GM04503 (cell line): ENCODE results near the gene SCT.
"Not testable (repeated sequence)": the region's sequence is repeated elsewhere in the genome, so short reads cannot be mapped to it uniquely, and the experiment has no call there.

ENCODE experiments used
- DNase-seq: peaks from one replicate; pipeline ENCODE4 v3.0.0-alpha.2; 2012; ENCODE audit warnings: low read depth

SCT gene, protein sequence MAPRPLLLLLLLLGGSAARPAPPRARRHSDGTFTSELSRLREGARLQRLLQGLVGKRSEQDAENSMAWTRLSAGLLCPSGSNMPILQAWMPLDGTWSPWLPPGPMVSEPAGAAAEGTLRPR

DNA sequence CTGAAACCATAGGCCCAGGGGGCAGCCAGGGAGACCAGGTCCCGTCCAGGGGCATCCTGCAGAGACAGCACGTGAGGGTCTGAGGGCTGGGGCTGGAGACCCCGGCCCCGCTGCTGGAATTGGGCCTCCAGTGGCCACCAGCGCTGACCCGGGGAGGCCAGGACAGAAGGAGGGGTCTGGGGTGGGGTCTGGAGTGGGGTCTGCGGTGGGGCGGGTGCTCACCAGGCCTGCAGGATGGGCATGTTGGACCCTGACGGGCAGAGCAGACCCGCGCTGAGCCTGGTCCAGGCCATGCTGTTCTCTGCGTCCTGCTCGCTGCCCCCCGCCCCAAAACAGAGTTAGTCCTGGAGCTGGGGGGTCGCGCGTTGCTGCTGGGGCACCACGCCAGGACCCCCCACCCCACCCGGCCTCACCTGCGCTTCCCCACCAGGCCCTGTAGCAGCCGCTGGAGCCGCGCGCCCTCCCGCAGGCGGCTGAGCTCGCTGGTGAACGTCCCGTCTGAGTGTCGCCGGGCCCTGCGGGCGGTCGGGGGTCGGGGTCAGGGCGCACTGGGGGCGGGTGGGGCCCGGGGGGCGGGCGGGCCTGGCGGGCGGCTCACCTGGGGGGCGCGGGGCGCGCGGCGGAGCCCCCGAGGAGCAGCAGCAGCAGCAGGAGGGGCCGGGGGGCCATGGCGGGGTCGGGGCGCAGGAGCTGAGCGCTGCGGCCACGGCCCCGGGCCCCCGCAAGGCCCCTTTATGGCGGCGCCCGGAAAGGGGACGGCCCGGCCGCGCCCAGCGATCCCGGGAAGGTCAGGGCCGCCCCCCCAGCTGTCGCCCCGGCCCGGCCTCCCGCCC is at the start of gene SCT:
Gene SCT (minus strand): TSS at position 707 of the 833 bp plus-strand sequence. CDS start 38 bp downstream, at position 669.
- DNase-seq: no peak

DNA sequence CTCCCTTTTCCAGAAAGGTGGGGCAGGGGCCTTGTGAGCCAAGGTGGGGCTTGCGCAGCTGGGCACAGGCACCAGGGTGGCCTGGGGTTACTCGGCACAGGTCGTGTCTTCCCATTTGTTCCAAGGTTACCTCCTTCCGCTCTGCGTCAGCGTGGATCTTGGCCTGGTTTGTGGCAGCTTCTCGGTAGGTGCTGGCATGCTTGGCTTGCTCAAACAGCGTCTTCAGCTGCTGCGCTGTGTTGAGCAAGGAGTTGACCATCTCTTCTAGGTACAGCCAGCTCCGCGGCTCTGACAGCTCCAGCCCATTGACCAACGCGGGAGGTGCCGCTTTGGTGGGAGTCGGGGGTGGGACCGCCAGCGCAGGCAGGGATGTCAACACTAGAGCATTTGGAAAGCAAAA is 47.4 kb upstream of the SCT start:
- no peak for DNase-seq

DNA sequence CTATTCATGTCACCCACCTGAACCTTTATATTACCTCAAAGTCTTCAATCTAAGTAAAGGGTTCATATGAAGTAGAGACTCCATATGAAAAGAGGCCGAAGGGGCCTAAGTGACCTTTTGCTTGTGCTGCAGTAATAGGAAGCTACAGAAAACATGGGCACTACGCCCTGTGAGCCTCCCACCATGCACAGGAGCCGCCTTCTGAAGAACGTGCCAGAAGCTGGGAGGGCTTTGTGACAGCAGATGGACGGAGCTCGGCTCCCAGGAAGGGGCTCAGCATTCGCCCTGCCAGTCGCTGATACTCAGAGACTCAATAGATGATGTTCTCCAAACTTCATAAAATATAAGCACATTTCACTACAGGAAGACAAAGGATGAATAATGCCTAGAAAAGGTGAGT is 46.9 kb upstream of the SCT start:
- no peak for DNase-seq

DNA sequence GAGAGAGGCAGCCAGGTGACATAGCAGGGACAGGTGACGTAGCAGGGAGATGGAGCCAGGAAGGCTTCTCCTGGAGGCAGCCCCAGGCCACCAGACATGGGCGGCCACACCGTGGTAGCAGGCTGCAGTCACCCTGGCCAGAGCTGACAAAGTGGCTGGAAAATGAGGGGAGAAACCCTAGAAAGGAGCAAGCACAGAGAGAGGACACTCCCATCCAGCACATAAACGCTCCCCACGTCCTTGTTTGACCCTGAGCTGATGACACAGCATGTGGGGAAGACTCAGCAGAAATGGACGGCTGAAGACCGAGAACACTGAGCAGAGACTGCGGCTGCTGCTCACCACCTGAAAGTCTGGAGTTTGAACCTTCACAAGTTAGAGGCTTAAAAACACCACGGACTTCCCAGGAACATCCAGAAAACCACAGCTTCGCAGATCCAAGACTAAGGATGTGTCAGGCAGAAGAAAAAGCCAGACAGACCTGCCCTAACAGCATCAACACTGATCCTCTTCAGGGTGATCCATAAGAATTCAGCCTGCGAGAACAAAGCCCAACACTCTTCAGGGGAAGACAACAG is 38.8 kb upstream of the SCT start:
- peak; percentile 35 for DNase-seq

DNA sequence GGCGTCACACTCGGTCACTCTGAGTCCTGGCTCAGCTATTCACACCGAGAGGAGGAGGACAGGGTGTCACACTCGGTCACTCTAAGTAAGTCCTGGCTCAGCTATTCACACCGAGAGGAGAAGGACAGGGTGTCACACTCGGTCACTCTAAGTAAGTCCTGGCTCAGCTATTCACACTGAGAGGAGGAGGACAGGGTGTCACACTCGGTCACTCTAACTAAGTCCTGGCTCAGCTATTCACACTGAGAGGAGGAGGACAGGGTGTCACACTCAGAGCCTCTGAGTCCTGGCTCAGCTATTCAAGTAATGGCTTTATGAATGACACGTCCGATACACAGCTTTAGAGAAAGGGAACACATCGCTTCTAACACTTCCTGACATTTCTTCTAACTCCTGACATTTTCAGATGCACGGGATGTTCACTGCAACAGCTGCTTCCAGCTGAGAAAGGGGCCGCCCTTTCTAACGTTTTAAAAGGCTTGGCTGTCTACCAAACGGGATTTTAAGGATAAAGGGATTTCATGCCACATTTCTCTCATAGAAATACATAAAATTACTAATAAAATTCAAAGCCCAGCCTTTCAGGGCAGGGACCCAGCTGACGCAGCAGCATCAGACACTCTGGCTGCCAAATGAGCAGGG is 38.2 kb upstream of the SCT start:
- peak; percentile 5 for DNase-seq

DNA sequence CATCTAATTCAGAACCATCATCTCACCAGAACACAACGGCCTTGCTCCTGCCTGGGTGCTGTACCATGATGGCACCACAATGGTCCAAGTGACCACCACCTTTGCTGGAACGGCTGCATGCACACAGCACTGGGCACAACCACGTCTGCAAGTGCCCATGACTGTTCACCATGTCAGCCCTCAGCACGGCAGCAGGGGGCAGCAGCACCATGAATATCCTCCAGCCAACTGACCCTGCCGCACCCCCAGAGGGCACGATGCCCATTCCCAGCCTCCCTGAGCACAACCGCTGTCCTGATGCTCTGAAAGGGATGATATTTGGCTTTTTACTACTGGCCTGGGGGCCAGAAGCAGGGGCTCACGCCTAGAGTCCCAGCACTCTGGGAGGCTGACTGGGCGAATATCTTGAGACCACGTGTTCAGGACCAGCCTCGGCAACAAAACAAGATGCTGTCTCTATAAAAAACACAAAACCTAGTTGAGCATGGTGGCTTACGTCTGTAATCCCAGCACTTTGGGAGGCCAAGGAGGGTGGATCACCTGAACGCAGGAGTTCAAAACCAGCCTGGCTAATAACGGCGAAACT is 35.8 kb upstream of the SCT start:
- DNase-seq: no peak

DNA sequence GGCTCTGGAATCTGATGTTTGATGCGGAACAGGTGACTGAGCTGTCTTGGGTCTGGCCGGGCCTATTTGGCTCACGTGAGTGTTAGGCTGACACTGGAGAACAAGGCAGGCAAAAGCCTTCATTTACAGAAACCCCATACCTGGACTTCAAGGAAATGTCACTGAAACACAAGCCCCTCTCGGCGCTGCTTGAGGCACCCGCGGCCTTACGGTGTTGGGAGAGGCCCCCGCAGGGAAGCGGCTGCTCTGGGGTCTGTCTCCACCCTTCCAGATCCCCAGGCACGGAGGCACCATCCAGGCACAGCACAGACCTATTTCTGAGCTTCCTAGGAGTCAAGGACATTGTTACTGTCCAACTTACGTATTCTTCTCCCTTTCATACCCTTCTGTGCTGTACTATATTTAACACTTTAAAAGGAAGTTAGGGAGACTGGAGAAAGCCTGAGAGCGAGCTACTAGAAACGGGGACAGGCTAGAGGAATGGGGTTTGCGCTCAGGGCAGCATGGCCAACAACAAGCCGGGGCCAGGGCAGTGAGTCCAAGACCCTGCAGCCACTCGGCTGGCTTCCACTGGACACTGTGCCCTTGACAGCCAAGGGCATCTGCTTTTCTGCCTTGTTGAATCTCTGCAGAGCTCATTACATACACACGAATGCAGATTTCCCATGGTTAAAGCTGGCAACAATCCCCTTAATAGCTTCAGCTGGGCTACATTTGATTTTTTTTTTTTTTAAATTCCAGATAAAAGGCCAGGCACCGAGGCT is 33.9 kb upstream of the SCT start:
- no peak for DNase-seq

DNA sequence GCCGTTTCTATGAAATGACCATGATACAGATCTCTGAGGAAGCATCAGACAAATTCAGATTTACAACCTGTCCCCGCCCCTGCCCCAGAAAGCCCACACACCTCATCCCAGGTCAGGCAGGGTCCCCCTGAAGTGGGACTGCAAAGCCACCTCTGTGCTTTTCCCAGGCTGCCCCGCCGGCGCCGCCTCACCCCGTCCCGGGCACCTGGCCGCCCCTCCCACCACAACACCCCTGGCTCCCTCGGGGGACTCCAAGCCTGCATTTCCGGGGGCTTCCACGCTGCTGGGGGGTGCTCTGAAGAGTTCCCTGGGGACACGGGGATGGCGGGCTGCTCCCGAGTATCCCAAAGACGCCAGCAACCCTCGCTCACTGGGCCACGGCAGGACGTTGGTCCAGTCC is 33.3 kb upstream of the SCT start:
- DNase-seq: no peak

DNA sequence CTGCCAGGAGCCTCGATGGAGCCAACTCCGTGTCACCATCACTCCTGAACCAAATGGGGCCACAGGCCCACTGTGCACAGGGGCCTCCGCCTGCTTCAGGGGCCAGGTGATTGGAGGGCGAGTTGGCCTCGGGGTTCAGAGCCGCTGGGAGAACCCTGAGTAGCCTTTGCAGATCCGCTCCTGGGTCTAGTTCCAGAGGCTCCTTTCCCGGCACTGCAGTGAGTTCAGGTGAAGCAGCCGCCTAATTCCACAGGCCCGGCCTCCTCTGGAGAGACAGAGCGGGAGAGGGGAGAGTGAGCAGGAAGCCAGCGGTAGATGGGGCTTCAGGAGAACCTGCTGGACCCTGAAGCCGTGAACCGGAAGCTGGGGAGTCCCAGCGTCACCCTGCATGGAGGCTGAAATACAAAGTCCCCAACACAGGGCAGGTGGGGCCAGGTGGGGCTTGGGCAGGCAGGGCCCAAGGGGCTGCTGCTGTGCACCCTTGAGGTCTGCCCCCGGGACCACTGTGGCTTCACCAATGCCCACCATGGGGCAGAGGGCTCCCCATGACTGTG is 32.6 kb upstream of the SCT start:
- DNase-seq: no peak

DNA sequence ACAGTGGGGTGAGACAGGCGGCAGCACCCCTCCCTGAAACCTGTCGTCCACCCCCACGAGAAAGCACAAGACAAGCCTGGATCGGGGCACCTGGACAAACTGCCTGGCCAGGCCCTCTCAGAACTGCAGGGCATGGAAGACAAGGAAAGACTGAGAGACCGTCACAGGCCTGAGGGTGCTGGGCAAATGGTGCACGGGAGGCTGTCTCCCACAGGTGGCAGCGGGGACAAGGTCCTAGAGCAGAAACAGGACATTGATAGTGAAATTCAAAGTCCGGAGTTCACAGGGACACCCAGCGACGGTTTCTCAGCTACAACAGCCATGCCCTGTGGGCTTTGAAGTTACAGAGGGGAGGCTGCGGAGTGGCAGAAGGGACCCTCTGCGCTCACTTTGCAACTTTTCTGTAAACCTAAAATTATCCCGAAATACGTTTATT is 30.7 kb upstream of the SCT start:
- DNase-seq: no peak

DNA sequence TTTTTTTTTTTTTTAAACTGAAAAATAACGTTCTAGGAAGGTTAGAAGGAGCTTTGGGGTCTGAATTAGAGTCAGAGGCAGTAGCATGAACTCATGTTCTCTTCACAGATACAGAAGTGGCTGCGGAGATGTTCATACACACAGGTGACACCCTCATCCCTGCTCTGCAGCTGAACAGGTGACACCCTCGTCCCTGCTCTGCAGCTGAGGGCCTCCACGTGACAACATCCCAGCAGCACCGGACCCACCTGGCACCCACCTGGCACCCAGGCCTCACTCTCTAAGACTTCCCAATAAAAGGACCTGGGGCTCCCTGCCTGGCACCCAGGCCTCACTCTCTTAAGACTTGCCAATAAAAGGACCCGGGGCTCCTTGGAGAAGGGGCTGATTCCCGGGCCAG is 29.9 kb upstream of the SCT start:
- no peak for DNase-seq

DNA sequence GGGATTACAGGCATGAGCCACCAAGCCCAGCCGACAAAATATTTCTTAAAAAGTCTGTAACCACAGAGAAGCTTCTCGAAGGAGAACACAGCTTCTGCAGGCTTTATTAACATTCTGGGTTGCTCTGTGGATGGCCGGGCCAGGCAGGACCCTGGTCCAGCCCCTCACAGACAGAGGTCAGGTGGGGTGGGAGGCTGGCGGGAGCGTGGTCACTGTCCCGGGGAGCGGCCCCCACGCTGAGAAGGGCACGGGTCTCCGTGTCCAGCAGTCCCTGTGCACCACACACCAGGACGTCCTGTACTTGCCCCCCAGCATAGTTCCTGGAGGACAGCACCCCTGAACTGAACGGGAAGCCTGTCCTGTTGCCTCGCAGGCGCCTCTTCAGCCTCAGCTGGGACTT is 29.4 kb upstream of the SCT start:
- no peak for DNase-seq

DNA sequence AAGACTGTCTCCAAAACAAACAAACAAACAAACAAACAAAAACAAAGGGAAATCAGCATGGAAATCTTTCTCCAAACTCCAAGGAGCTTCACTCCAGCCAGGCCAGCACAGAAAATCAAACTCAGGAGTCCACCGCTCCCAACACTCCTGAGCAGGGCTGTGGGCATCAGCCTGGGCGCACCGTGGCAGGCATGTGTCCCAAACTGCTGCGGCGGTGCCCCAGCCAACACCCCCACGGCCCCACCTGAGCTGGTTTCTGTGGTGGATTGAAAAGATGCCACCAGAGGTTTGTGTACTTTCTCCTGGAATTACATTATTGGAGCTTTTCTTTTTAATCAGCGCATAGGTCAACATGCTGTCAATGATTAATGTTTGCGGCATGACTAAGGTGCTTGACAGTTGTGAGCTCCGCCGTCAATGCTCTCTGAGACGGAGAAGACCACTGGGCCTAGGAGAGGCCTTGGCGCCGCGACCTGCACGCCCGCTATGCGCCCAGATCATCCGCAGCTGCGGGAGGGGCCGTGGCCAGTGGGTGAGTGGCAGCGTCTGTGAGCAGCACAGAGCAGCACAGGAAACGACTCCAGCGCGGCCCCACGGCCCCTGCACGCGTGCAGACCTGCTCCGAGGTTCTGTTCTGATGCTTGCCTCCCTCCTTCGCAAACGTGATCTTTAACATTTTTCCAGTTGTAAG is 28.2 kb upstream of the SCT start:
- DNase-seq: no peak

DNA sequence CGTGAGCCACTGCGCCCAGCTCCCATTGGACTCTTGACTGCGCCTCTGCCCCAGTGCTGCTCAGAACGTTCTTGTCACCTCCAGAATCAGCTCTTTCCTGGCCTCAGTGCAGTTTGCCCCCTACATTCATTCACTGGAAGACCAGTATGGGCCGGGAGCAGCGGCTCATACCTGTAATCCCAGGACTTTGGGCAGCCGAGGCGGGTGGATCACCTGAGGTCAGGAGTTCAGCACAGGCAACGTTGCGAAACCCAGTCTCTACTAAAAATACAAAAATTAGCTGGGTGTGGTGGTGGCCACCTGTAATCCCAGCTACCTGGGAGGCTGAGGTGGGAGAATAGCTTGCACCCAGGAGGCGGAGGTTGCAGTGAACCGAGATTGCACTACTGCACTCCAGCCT is 27.5 kb upstream of the SCT start:
- not testable (repeated sequence) for DNase-seq

DNA sequence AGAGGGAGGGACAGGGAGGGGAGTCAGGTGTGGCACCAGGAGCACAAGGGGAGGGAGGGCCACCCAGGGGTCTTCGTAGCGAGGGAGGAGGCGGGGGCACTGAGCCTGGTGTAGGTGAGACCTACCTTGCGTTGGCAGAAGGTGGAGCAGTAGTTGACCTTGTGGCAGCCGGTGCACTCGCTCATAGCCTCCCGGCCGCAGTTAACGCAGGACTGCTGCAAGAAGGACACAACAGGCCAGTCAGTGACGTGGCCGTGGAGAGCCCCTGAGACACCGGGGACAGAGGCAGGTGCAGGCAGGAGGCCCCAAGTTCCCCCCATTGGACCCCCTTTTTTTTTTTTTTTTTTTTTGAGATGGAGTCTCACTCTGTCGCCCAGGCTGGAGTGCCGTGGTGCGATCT is 26.9 kb upstream of the SCT start:
- DNase-seq: no peak

DNA sequence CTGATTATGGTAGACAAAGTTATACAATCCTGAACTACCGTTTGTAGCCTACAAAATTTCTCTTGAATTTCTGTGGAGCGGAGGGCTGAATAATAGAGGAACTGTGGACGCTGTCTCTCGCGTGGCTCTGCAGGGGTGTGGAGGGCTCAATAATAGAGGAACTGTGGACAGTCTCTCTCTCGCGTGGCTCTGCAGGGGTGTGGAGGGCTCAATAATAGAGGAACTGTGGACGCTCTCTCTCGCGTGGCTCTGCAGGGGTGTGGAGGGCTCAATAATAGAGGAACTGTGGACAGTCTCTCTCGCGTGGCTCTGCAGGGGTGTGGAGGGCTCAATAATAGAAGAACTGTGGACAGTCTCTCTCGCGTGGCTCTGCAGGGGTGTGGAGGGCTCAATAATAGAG is 26.2 kb upstream of the SCT start:
- DNase-seq: not testable (repeated sequence)

DNA sequence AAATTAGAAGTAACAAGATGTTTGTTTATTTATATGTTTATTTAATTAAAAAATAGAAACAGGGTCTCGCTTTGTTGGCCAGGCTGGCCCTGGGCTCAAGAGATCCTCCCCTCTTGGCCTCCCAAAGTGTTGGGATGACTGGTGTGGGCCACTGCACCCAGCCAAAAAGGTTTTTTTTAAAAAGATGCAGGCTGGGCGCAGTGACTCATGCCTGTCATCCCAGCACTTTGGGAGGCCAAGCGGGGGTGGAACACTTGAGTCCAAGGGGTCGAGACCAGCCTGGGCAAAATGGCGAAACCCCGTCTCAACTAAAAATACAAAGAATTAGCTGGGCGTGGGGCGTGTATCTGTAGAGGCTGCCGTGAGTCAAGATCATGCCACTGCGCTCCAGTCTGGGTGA is 23.5 kb upstream of the SCT start:
- DNase-seq: no peak

DNA sequence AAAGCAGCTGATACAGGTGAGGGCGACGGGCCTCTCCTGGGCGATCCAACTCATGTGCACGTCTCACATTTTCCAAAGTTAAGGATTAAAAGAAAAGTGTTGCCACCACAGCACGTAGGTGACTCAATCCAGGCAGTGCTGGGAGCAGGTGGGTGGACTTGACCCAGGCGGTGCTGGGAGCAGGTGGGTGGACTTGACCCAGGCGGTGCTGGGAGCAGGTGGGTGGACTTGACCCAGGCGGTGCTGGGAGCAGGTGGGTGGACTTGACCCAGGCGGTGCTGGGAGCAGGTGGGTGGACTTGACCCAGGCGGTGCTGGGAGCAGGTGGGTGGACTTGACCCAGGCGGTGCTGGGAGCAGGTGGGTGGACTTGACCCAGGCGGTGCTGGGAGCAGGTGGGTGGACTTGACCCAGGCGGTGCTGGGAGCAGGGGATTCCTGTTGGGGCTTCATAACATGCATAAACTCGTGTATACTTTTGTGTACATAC is 20.7 kb upstream of the SCT start:
- DNase-seq: not testable (repeated sequence)

DNA sequence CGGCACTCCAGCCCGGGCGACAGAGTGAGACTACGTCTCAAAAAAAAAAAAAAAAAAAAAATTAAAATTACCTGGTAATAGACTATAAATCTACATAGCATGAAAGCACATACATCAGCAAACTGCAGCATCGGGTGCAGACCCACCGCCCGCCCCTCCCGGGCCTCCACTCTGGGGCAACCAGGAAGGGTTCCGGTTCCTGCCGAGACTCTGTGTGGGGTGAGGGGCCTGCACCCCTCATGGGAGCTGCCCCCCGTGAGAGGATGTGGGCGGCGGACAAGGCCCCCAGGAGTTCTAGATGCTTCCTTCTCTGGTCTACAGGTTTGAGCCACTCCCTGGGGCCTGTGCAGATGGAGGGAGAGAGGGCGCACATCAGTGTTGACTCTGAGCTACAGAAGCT is 19.2 kb upstream of the SCT start:
- DNase-seq: no peak

DNA sequence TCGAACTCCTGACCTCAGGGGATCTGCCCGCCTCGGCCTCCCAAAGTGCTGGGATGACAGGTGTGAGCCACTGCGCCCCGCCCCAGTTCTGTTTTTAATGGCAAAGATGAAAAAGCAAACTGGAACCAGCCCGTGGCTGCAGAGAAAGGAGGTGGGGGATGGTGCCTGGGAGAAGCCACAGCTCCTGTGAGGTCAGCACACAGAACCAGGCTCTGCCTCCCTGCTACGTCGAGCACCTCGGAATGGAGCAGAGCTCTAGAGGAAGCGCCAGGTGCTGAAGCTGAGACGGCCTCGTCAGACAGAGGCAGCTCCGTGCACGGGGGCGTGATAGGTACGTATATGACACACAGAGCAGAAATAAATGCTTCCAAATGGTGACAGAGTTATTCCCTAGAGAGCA is 18.6 kb upstream of the SCT start:
- DNase-seq: no peak
